ENCODE measurements around the gene FIGN.

DNA sequence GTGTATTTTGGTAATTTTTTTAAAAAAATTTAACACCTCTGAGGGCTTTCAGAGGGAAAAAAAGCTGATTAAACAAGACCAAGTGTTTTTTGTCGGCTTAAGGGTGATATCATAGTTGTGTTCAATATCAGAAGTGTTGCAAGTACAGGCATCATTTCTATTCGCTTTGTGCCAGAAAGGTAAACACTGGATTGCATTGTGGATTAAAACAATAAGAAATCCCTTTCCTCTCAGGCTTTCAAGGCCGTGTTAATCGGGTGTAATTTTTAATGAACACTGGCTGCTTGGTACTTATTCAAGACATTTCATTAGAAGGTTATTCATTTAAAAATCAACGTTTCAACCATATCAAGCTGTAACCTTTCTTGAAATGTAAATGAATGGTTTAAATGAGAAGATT lies 18.3 kb downstream of the FIGN start:
- TF ChIP-seq EZH2 (IDR thresholded peaks at IDR 0.05; ENCODE audit: borderline replicate concordance, low read depth, low read length, severe bottlenecking), result no peak
- TF ChIP-seq, protein P1, sequence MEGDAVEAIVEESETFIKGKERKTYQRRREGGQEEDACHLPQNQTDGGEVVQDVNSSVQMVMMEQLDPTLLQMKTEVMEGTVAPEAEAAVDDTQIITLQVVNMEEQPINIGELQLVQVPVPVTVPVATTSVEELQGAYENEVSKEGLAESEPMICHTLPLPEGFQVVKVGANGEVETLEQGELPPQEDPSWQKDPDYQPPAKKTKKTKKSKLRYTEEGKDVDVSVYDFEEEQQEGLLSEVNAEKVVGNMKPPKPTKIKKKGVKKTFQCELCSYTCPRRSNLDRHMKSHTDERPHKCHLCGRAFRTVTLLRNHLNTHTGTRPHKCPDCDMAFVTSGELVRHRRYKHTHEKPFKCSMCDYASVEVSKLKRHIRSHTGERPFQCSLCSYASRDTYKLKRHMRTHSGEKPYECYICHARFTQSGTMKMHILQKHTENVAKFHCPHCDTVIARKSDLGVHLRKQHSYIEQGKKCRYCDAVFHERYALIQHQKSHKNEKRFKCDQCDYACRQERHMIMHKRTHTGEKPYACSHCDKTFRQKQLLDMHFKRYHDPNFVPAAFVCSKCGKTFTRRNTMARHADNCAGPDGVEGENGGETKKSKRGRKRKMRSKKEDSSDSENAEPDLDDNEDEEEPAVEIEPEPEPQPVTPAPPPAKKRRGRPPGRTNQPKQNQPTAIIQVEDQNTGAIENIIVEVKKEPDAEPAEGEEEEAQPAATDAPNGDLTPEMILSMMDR (IDR thresholded peaks at IDR 0.05; ENCODE audit: borderline replicate concordance, extremely low read depth, low read length, poor library complexity, severe bottlenecking), result no peak

Measured in DND-41 (cell line).